ENCODE results near the gene SAMHD1.
"Not testable (repeated sequence)": the region's sequence is repeated elsewhere in the genome, so short reads cannot be mapped to it uniquely, and the experiment has no call there.

Gene SAMHD1

GRCh38 chr20:36967636-36968035 is 16.1 kb upstream of the SAMHD1 start:
- no peak for TF ChIP-seq CTCF (IDR thresholded peaks at IDR 0.05; ENCODE audit: borderline replicate concordance, insufficient read depth, low read depth, low read length)

GRCh38 chr20:36966965-36967364 is 15.5 kb upstream of the SAMHD1 start:
- H3K4me3 ChIP-seq (ENCODE audit: low read depth, low read length): not testable (repeated sequence)

More at GRCh38 chr20:36967636-36968035, 16.1 kb upstream of the SAMHD1 start:
- no peak overlapping the region for H3K4me3 ChIP-seq (ENCODE audit: low read depth, low read length)

GRCh38 chr20:36962354-36962941 is 10.9 kb upstream of the SAMHD1 start:
- H3K4me3 ChIP-seq (ENCODE audit: low read depth, low read length): not testable (repeated sequence)

- TF ChIP-seq CTCF (IDR thresholded peaks at IDR 0.05; ENCODE audit: borderline replicate concordance, insufficient read depth, low read depth, low read length): no peak
- no peak overlapping the region for H3K4me3 ChIP-seq (ENCODE audit: low read depth, low read length)
Measured at GRCh38 chr20:36959242-36959641, 7.7 kb upstream of the SAMHD1 start.

- H3K4me3 ChIP-seq (ENCODE audit: low read depth, low read length): no peak overlapping the region
- no peak for TF ChIP-seq CTCF (IDR thresholded peaks at IDR 0.05; ENCODE audit: borderline replicate concordance, insufficient read depth, low read depth, low read length)
Measured at GRCh38 chr20:36957875-36958667, 6.6 kb upstream of the SAMHD1 start.

- H3K4me3 ChIP-seq (ENCODE audit: low read depth, low read length): no peak overlapping the region
- TF ChIP-seq CTCF (IDR thresholded peaks at IDR 0.05; ENCODE audit: borderline replicate concordance, insufficient read depth, low read depth, low read length): no peak
Measured at GRCh38 chr20:36956674-36957073, 5.2 kb upstream of the SAMHD1 start.

- no peak for TF ChIP-seq CTCF (IDR thresholded peaks at IDR 0.05; ENCODE audit: borderline replicate concordance, insufficient read depth, low read depth, low read length)
- no peak overlapping the region for H3K4me3 ChIP-seq (ENCODE audit: low read depth, low read length)
Measured at GRCh38 chr20:36956016-36956415, 4.5 kb upstream of the SAMHD1 start.

- peak overlapping the region; percentile 67 for H3K4me3 ChIP-seq (ENCODE audit: low read depth, low read length)
- TF ChIP-seq CTCF (IDR thresholded peaks at IDR 0.05; ENCODE audit: borderline replicate concordance, insufficient read depth, low read depth, low read length): no peak
Measured at GRCh38 chr20:36951979-36952738, 651 bp upstream of the SAMHD1 start.
